IPS-18c (cell line): ENCODE measurements around the gene BCCIP.
A peak's percentile ranks its signal among the peaks of the same experiment; 100 is the strongest.

Source experiments
- H3K4me3 ChIP-seq: 2 replicates; pipeline ENCODE4 v1.7.0; 2013; ENCODE audit warnings: low read depth, mild to moderate bottlenecking, low read length, moderate library complexity; ENCODE audit not compliant: insufficient read depth
- H3K9me3 ChIP-seq: one replicate; pipeline ENCODE4 v1.6.1; 2013; ENCODE audit warnings: mild to moderate bottlenecking, low read length, moderate library complexity; ENCODE audit not compliant: control insufficient read depth, insufficient read depth

The BCCIP gene

GRCh38 chr10:125823663-125824251 lies 411 bp downstream of the BCCIP start:
- H3K9me3 ChIP-seq: no peaks in the 10 kb centered on the region
- H3K4me3 ChIP-seq: peak overlapping the region; percentile 98

GRCh38 chr10:125824736-125825135 lies 1.4 kb downstream of the BCCIP start:
- peak overlapping the region; percentile 98; the same call in 1 of the 2 replicates for H3K4me3 ChIP-seq
- no peaks in the 10 kb centered on the region for H3K9me3 ChIP-seq

GRCh38 chr10:125827133-125827532 lies 3.8 kb downstream of the BCCIP start:
- no peak overlapping the region for H3K4me3 ChIP-seq
- H3K9me3 ChIP-seq: no peaks in the 10 kb centered on the region

GRCh38 chr10:125828311-125828710 lies 5.0 kb downstream of the BCCIP start:
- H3K4me3 ChIP-seq: no peak overlapping the region
- H3K9me3 ChIP-seq: no peaks in the 10 kb centered on the region

- no peak overlapping the region for H3K4me3 ChIP-seq
- H3K9me3 ChIP-seq: no peaks in the 10 kb centered on the region
Measured at GRCh38 chr10:125836746-125837145, 13.4 kb downstream of the BCCIP start.

GRCh38 chr10:125838802-125839575 lies 15.6 kb downstream of the BCCIP start:
- no peaks in the 10 kb centered on the region for H3K9me3 ChIP-seq
- H3K4me3 ChIP-seq: no peak overlapping the region

- no peaks in the 10 kb centered on the region for H3K9me3 ChIP-seq
- H3K4me3 ChIP-seq: no peak overlapping the region
Measured at GRCh38 chr10:125840406-125840805, 17.1 kb downstream of the BCCIP start.

GRCh38 chr10:125840955-125841354 lies 17.6 kb downstream of the BCCIP start:
- Histone ChIP-seq H3K9me3 (no peaks in the 10 kb centered on the region), H3K4me3 (no peak overlapping the region)

- Histone ChIP-seq H3K9me3 (no peaks in the 10 kb centered on the region), H3K4me3 (no peak overlapping the region)
Measured at GRCh38 chr10:125843603-125844329, 20.4 kb downstream of the BCCIP start.

GRCh38 chr10:125844751-125845221 lies 21.4 kb downstream of the BCCIP start:
- Histone ChIP-seq H3K4me3 (no peak overlapping the region), H3K9me3 (no peaks in the 10 kb centered on the region)

- Histone ChIP-seq H3K9me3 (no peaks in the 10 kb centered on the region), H3K4me3 (no peak overlapping the region)
Measured at GRCh38 chr10:125845617-125846016, 22.3 kb downstream of the BCCIP start.

- Histone ChIP-seq H3K9me3 (no peaks in the 10 kb centered on the region), H3K4me3 (no peak overlapping the region)
Measured at GRCh38 chr10:125846894-125847293, 23.5 kb downstream of the BCCIP start.

GRCh38 chr10:125848371-125848770 lies 25.0 kb downstream of the BCCIP start:
- no peaks in the 10 kb centered on the region for H3K9me3 ChIP-seq
- no peak overlapping the region for H3K4me3 ChIP-seq

- Histone ChIP-seq H3K9me3 (no peaks in the 10 kb centered on the region), H3K4me3 (no peak overlapping the region)
Measured at GRCh38 chr10:125848857-125849256, 25.5 kb downstream of the BCCIP start.

GRCh38 chr10:125849448-125849847 lies 26.1 kb downstream of the BCCIP start:
- Histone ChIP-seq H3K9me3 (no peaks in the 10 kb centered on the region), H3K4me3 (no peak overlapping the region)

- Histone ChIP-seq H3K4me3 (no peak overlapping the region), H3K9me3 (no peaks in the 10 kb centered on the region)
Measured at GRCh38 chr10:125850766-125851731, 27.7 kb downstream of the BCCIP start.

GRCh38 chr10:125852487-125852886 lies 29.1 kb downstream of the BCCIP start:
- H3K4me3 ChIP-seq: no peak overlapping the region
- no peaks in the 10 kb centered on the region for H3K9me3 ChIP-seq
